NCI-H345 treated with DMSO at 0.1 percent for 48 hours (cell line): ENCODE results near the gene ZNF567.

Experiments used
- DNase-seq: peaks from one replicate; lab custom pipeline; 2025; ENCODE audit not compliant: unreplicated experiment; lab: John Stamatoyannopoulos, UW

Gene ZNF567

DNA sequence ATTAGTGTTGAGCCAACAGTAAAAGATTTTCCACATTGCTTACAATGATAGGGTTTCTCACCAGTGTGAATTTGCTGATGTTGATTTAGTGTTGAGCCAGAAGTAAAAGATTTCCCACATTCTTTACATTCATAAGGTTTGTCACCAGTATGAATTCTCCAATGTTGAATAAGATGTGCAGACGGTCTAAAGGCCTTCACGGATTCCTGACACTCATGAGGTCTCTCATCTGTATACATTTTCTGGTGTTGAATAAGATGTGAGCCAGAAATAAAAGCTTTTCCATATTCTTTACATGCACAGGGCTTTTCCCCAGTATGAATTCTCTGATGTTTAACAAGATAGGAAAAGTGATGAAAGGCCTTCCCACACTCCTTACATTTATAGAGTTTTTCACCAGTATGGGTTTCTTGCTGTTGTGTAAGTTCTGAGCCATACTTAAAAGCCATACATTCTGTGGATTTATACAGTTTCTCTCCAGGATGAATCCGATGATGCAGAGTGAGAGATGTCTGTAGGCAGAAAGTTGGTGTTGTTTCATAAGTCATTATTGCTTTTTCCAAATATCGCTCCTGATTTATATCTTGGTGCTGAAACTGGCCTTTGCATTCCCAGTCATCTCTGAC is 62.8 kb downstream of the ZNF567 start:
- DNase-seq, result no peak
